Naive thymus-derived CD4-positive, alpha-beta T cell (primary cell): ENCODE results near the gene WDR37. TPM values are rescaled to one million over a fixed set of nuclear protein-coding genes. Genes with fewer than 3 reads are reported as not detected.
"Not testable (repeated sequence)": the region's sequence is repeated elsewhere in the genome, so short reads cannot be mapped to it uniquely, and the experiment has no call there.

Experiments
- ATAC-seq: fragments of 150-1000 bp; cut with Tn5 transposase; 2 replicates; pipeline ENCODE4 v1.10.0; 2021; ENCODE audit warnings: mild to moderate bottlenecking, moderate library complexity
- CTCF ChIA-PET: fragments of 350-600 bp; sonication (Branson Sonifier 250); formaldehyde crosslinking; loops from one replicate; lab custom pipeline; 2021; ENCODE audit warnings: antibody characterized with exemption; lab: Charles Lee
- POLR2A ChIA-PET: fragments of 350-600 bp; sonication (Branson Sonifier 250); formaldehyde crosslinking; loops from one replicate; lab custom pipeline; 2021; ENCODE audit warnings: antibody characterized with exemption, inconsistent platforms; lab: Charles Lee
- DNase-seq, 9 donors: peaks; one replicate each; pipeline versions ENCODE4 v3.0.0 to v3.0.0-alpha.2; 2020 to 2022; ENCODE audit warnings: mixed read lengths in 1 of 9
- H3K27ac ChIP-seq: one replicate; pipeline ENCODE4 v1.7.0; 2013; ENCODE audit warnings: mild to moderate bottlenecking, low read depth, low read length, moderate library complexity
- H3K27me3 ChIP-seq, 2 donors: one replicate each; pipeline ENCODE4 v1.7.0; 2013; ENCODE audit warnings: low read length in 2 of 2, mild to moderate bottlenecking in 2 of 2, moderate library complexity in 2 of 2; ENCODE audit not compliant: control insufficient read depth in 2 of 2, insufficient read depth in 2 of 2
- H3K36me3 ChIP-seq, 3 experiments: 1 replicate in 2 of 3; 2 replicates in 1 of 3; pipeline ENCODE4 v1.7.0; 2013; ENCODE audit warnings: low read length in 3 of 3, mild to moderate bottlenecking in 3 of 3, moderate library complexity in 1 of 3; ENCODE audit not compliant: insufficient read depth in 3 of 3, control insufficient read depth in 2 of 3
- H3K4me1 ChIP-seq, 2 donors: one replicate each; pipeline ENCODE4 v1.7.0; 2013; ENCODE audit warnings: low read length in 2 of 2, mild to moderate bottlenecking in 2 of 2, moderate library complexity in 1 of 2; ENCODE audit not compliant: control insufficient read depth in 2 of 2, insufficient read depth in 2 of 2
- H3K4me3 ChIP-seq: 2 replicates; pipeline ENCODE4 v1.7.0; 2013; ENCODE audit warnings: mild to moderate bottlenecking, low read length
- H3K9me3 ChIP-seq, 3 experiments: 1 replicate in 2 of 3; 2 replicates in 1 of 3; pipeline ENCODE4 v1.7.0; 2013; ENCODE audit warnings: low read length in 3 of 3; ENCODE audit not compliant: control insufficient read depth in 2 of 3
- H3K27ac Mint-ChIP-seq, 9 donors: one replicate each; pipeline ENCODE4 v1.8.0; 2020 to 2022; ENCODE audit warnings: mixed read lengths in 9 of 9, mild to moderate bottlenecking in 8 of 9, moderate library complexity in 5 of 9, inconsistent platforms in 2 of 9
- H3K27me3 Mint-ChIP-seq, 5 donors: one replicate each; pipeline ENCODE4 v1.8.0; 2021 to 2022; ENCODE audit warnings: mixed read lengths in 5 of 5, mild to moderate bottlenecking in 1 of 5
- H3K36me3 Mint-ChIP-seq, 5 donors: one replicate each; pipeline ENCODE4 v1.8.0; 2020 to 2022; ENCODE audit warnings: mixed read lengths in 5 of 5, mild to moderate bottlenecking in 3 of 5, inconsistent platforms in 1 of 5
- H3K4me1 Mint-ChIP-seq, 7 donors: one replicate each; pipeline ENCODE4 v1.8.0; 2020 to 2022; ENCODE audit warnings: mixed read lengths in 7 of 7, mild to moderate bottlenecking in 3 of 7, inconsistent platforms in 1 of 7
- H3K4me3 Mint-ChIP-seq, 10 donors: one replicate each; pipeline ENCODE4 v1.8.0; 2020 to 2022; ENCODE audit warnings: mild to moderate bottlenecking in 10 of 10, mixed read lengths in 10 of 10, moderate library complexity in 6 of 10, inconsistent platforms in 2 of 10
- H3K9me3 Mint-ChIP-seq, 11 donors: one replicate each; pipeline ENCODE4 v1.8.0; 2020 to 2022; ENCODE audit warnings: mixed read lengths in 11 of 11, mild to moderate bottlenecking in 4 of 11, inconsistent platforms in 1 of 11, moderate library complexity in 1 of 11
- intact Hi-C, 2 donors: fragments of 100-400 bp; cut with micrococcal nuclease; formaldehyde crosslinking; loops; one replicate each; pipeline ENCODE4 v1.15.1; 2023
- polyA plus RNA-seq, 2 donors: library from polyadenylated mRNA; unstranded; fragments of 300-500 nt; fragmentation: Illumina TruSeq; gene quantifications; one replicate each; pipeline ENCODE4 v1.2.3, GENCODE V29; 2021
- total RNA-seq, 6 experiments: library from RNA in 5 of 6; stranded (reverse) in 5 of 6; gene quantifications; 1 replicate in 5 of 6; 2 replicates in 1 of 6; pipeline ENCODE4 v1.2.3 and lab custom pipeline; 2021 to 2026

WDR37 gene
- total and polyA plus RNA-seq, 7 experiments from 2014 or later = 16.9 to 52.6 (median 35.8) TPM

GRCh38 chr10:1118318-1118717 is 62.1 kb downstream of the WDR37 start:
- H3K9me3 ChIP-seq, H3K27me3 ChIP-seq, POLR2A ChIA-PET, H3K9me3 Mint-ChIP-seq, ATAC-seq, H3K4me3 ChIP-seq, H3K27me3 Mint-ChIP-seq, CTCF ChIA-PET: not testable (repeated sequence)
- Mint-ChIP-seq H3K4me3 (peak overlapping the region in 3 of 10 donors; percentile 0 to 43 (median 40)), H3K4me1 (peaks cover 17 to 65% (median 58%) of the 10 kb centered on the region in 7 donors), H3K27ac (peak overlapping the region in 7 of 9 donors; percentile 38 to 88 (median 78)), H3K36me3 (peaks cover 12 to 77% (median 47%) of the 10 kb centered on the region in 5 donors)
- Histone ChIP-seq H3K27ac (peak overlapping the region; percentile 30), H3K4me1 (peaks cover 0 to 24% of the 10 kb centered on the region in 2 donors), H3K36me3 (peaks cover 11 to 86% (median 24%) of the 10 kb centered on the region in 3 experiments)
- DNase-seq = peak in 8 of 9 donors; percentile 7 to 53 (median 23)
- intact Hi-C loops = loop anchor here in 1 of 2 donors (10.0 kb wide), 1 partner anchor 636 kb away; no protein-coding TSS in a partner anchor

- Histone ChIP-seq H3K27me3 (no peaks in the 10 kb centered on the region), H3K4me3 (no peak overlapping the region), H3K4me1 (peaks cover 0 to 26% of the 10 kb centered on the region in 2 donors), H3K36me3 (peaks cover 11 to 82% (median 24%) of the 10 kb centered on the region in 3 experiments), H3K9me3 (no peaks in the 10 kb centered on the region), H3K27ac (peak overlapping the region; percentile 29)
- Mint-ChIP-seq H3K36me3 (peaks cover 12 to 79% (median 49%) of the 10 kb centered on the region in 5 donors), H3K4me3 (peak overlapping the region in 4 of 10 donors; percentile 0 to 43 (median 38)), H3K4me1 (peaks cover 20 to 69% (median 65%) of the 10 kb centered on the region in 7 donors), H3K27me3 (no peaks in the 10 kb centered on the region), H3K9me3 (peaks cover 0 to 6% (median 0%) of the 10 kb centered on the region in 11 donors), H3K27ac (peak overlapping the region in 8 of 9 donors; percentile 38 to 89 (median 82))
- CTCF ChIA-PET = no interaction called here
- ATAC-seq (no peak), DNase-seq (no peak)
- POLR2A ChIA-PET = no interaction called here
- intact Hi-C loops = loop anchor here in 1 of 2 donors (10.0 kb wide), 1 partner anchor 636 kb away; no protein-coding TSS in a partner anchor
Observed at GRCh38 chr10:1119027-1119426, 62.8 kb downstream of the WDR37 start.

GRCh38 chr10:1119501-1119900 is 63.3 kb downstream of the WDR37 start:
- ChIA-PET CTCF (no interaction called here), POLR2A (no interaction called here)
- peak overlapping the region in 8 of 9 donors; percentile 38 to 89 (median 82) for H3K27ac Mint-ChIP-seq
- Histone ChIP-seq H3K36me3 (peaks cover 11 to 82% (median 25%) of the 10 kb centered on the region in 3 experiments), H3K27me3 (no peaks in the 10 kb centered on the region), H3K4me1 (peaks cover 0 to 26% of the 10 kb centered on the region in 2 donors), H3K4me3 (no peak overlapping the region), H3K27ac (peak overlapping the region; percentile 29), H3K9me3 (no peaks in the 10 kb centered on the region)
- DNase-seq (no peak), ATAC-seq (no peak)
- no peak overlapping the region for H3K4me3 Mint-ChIP-seq
- H3K36me3 Mint-ChIP-seq = peaks cover 15 to 84% (median 53%) of the 10 kb centered on the region in 5 donors
- peaks cover 20 to 74% (median 70%) of the 10 kb centered on the region in 7 donors for H3K4me1 Mint-ChIP-seq
- peaks cover 0 to 6% (median 0%) of the 10 kb centered on the region in 11 donors for H3K9me3 Mint-ChIP-seq
- intact Hi-C loops = loop anchor here in 1 of 2 donors (10.0 kb wide), 1 partner anchor 635 kb away; no protein-coding TSS in a partner anchor
- H3K27me3 Mint-ChIP-seq = no peaks in the 10 kb centered on the region

- intact Hi-C loops = no loop called here
- no peaks in the 10 kb centered on the region for H3K27me3 Mint-ChIP-seq
- H3K4me1 Mint-ChIP-seq = peaks cover 22 to 73% (median 70%) of the 10 kb centered on the region in 7 donors
- ATAC-seq = no peak
- H3K9me3 ChIP-seq = no peaks in the 10 kb centered on the region
- no peak overlapping the region for H3K4me3 ChIP-seq
- H3K4me1 ChIP-seq = peaks cover 0 to 26% of the 10 kb centered on the region in 2 donors
- DNase-seq = no peak
- peaks cover 0 to 6% (median 0%) of the 10 kb centered on the region in 11 donors for H3K9me3 Mint-ChIP-seq
- H3K36me3 Mint-ChIP-seq = peaks cover 18 to 86% (median 59%) of the 10 kb centered on the region in 5 donors
- ChIA-PET POLR2A (no interaction called here), CTCF (no interaction called here)
- H3K4me3 Mint-ChIP-seq = no peak overlapping the region
- peak overlapping the region in 7 of 9 donors; percentile 7 to 85 (median 63) for H3K27ac Mint-ChIP-seq
- no peak overlapping the region for H3K27ac ChIP-seq
- peaks cover 11 to 82% (median 30%) of the 10 kb centered on the region in 3 experiments for H3K36me3 ChIP-seq
- no peaks in the 10 kb centered on the region for H3K27me3 ChIP-seq
Observed at GRCh38 chr10:1120306-1120705, 64.1 kb downstream of the WDR37 start.

- ChIA-PET POLR2A (no interaction called here), CTCF (no interaction called here)
- Histone ChIP-seq H3K27me3 (no peaks in the 10 kb centered on the region), H3K4me1 (peaks cover 0 to 26% of the 10 kb centered on the region in 2 donors), H3K9me3 (no peaks in the 10 kb centered on the region), H3K36me3 (peaks cover 16 to 82% (median 28%) of the 10 kb centered on the region in 3 experiments), H3K27ac (no peak overlapping the region), H3K4me3 (no peak overlapping the region)
- H3K4me3 Mint-ChIP-seq = peak overlapping the region in 1 of 10 donors; percentile 25
- intact Hi-C loops = no loop called here
- H3K9me3 Mint-ChIP-seq = peaks cover 0 to 6% (median 0%) of the 10 kb centered on the region in 11 donors
- DNase-seq (no peak), ATAC-seq (no peak)
- peaks cover 22 to 75% (median 65%) of the 10 kb centered on the region in 7 donors for H3K4me1 Mint-ChIP-seq
- no peaks in the 10 kb centered on the region for H3K27me3 Mint-ChIP-seq
- H3K27ac Mint-ChIP-seq = peak overlapping the region in 3 of 9 donors; percentile 63 to 73 (median 68)
- H3K36me3 Mint-ChIP-seq = peaks cover 19 to 86% (median 60%) of the 10 kb centered on the region in 5 donors
Observed at GRCh38 chr10:1120801-1121211, 64.6 kb downstream of the WDR37 start.

- Histone ChIP-seq H3K4me1 (peaks cover 0 to 26% of the 10 kb centered on the region in 2 donors), H3K36me3 (peaks cover 18 to 81% (median 28%) of the 10 kb centered on the region in 3 experiments), H3K9me3 (no peaks in the 10 kb centered on the region), H3K4me3 (no peak overlapping the region), H3K27ac (no peak overlapping the region), H3K27me3 (no peaks in the 10 kb centered on the region)
- no peak for DNase-seq
- Mint-ChIP-seq H3K27me3 (no peaks in the 10 kb centered on the region), H3K36me3 (peaks cover 19 to 85% (median 56%) of the 10 kb centered on the region in 5 donors), H3K4me3 (no peak overlapping the region), H3K9me3 (peaks cover 0 to 6% (median 0%) of the 10 kb centered on the region in 11 donors), H3K4me1 (peaks cover 18 to 71% (median 60%) of the 10 kb centered on the region in 7 donors), H3K27ac (peak overlapping the region in 4 of 9 donors; percentile 29 to 76 (median 70))
- intact Hi-C loops = no loop called here
- no peak for ATAC-seq
- ChIA-PET CTCF (no interaction called here), POLR2A (interaction anchor here (1.1 kb wide), 1 partner anchor 13 kb away, joined by 3 read pairs; no protein-coding TSS in a partner anchor)
Observed at GRCh38 chr10:1121271-1121970, 65.2 kb downstream of the WDR37 start.
